NCI-H2029 treated with DMSO at 0.1 percent for 48 hours (cell line): ENCODE data around the gene ACSF3.

Experiments
- DNase-seq: peaks from one replicate; lab custom pipeline; 2025; lab: John Stamatoyannopoulos, UW

Gene ACSF3

GRCh38 chr16:89131783-89132182 lies 38.1 kb downstream of the ACSF3 start:
- no peak for DNase-seq

GRCh38 chr16:89132194-89133005 lies 38.7 kb downstream of the ACSF3 start:
- DNase-seq = no peak

DNA sequence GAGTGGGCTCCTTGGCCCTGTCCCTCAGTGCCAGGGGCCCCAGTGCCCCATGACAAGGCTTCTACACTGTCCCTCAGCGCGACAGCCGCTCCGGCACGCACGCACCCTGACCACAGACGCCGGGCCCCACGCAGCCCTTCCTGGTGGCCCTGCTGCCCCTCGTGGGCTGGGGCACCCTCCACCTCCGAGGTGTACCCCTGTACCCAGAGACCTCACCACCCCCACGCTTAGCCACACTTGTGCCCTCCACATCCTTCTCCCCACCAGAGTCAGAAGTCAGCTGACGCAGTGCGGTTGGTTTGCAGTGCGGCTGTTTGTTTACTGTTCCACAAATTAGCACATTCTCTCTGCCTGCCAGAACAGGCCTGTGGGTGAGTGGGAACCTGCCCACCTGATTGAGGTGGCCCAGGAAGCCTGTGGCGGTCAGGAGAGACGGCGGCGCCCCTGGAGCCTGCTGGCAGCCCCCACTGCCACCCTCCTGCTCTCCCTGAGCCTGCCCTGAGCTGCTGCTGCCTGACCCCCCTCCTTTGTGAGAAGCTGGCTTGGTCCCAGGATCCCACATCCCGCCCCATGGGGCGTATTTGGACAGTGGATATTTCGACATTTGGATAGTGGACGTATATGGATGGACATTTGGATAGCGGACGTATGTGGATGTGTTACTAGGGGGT lies 39.9 kb downstream of the ACSF3 start:
- no peak for DNase-seq

DNA sequence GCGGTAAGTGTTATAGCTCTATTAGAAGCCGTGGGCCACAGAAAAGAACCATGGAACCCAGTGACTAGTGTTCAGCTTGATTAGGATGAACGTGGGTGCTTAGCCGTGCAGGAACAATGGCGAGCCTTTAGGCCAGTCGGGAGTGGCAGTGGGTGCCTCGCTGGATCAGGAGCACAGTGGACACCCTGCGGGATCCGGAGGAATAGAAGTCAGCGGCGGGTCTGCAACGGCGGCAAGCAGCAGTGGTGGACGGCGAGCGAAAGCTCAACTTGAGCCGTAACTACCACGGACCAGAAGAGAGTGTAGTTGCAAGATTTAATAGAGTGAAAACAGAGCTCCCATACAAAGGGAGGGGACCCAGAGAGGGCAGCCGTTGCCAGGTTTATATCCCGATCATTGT lies 40.6 kb downstream of the ACSF3 start:
- no peak for DNase-seq

DNA sequence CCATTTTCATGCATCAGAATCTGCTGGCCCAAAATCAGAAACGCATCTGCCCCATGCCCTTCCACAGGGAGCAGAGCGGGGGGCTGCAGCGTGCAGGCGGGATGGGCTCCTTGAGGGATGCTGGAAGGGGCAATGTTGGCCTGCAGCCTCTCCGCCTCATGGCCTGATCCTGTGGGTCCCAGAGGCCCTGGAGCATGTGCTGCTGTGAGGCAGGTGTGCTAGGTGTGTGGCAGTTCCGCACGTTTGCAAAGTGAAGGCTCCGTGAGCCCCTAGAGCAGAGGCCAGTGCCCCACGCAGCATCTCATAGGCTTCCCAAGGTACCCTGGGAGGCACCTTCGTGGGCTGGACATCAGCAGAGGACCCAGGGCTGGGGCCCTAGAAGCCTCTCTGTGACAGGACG lies 41.5 kb downstream of the ACSF3 start:
- DNase-seq = no peak

- DNase-seq = no peak
Measured at GRCh38 chr16:89135971-89136765, 42.5 kb downstream of the ACSF3 start.

- DNase-seq = no peak
Measured at GRCh38 chr16:89136931-89137330, 43.3 kb downstream of the ACSF3 start.

GRCh38 chr16:89137666-89138512 lies 44.2 kb downstream of the ACSF3 start:
- no peak for DNase-seq

DNA sequence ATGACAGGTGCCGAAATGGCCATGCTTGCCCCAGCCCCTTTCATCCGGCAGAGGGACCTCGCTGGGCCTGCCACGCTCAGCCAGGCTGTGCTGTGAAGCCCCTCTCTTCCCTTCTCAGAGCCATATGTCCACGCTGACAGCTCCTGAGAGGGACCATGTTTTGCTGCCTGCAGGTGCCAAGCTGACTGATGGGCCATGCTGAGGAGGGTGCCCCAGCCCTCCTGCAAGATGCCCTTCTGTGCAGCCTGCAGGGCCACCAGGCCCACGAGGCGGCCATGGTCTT lies 44.8 kb downstream of the ACSF3 start:
- no peak for DNase-seq

DNA sequence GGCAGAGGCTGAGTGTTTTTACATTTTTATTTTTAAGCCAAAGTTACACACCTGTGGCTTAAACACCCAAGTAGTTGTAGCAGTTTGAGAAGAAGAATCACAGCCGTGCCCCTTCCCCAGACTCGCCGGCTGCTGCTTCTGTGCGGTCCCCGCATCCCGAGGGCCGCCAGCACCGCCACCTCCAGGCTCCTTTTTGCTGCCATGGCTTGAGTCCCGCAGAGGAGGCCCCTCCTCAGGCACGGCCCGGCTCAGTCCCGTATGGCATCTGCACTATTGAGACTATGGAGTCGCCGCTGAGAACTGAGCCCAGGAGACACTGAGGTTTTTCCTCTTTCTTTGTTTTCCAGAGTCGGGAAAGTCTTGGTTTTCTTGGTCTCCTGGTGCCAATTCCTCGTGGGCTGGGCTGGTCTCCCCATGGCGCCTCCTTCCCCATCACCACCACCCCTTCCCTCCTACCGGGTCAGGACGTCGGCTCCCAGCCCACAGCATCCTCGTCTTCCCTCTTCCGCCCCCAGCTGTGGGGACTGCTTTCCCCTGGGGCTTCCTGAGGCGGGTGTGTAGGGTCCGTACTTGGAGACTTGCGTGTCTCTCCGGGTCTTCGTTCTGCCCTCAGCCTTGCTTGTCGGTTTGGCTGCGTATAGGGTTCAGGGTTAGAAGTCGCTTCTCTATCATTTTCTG lies 45.3 kb downstream of the ACSF3 start:
- no peak for DNase-seq

GRCh38 chr16:89139907-89140361 lies 46.3 kb downstream of the ACSF3 start:
- DNase-seq = no peak

DNA sequence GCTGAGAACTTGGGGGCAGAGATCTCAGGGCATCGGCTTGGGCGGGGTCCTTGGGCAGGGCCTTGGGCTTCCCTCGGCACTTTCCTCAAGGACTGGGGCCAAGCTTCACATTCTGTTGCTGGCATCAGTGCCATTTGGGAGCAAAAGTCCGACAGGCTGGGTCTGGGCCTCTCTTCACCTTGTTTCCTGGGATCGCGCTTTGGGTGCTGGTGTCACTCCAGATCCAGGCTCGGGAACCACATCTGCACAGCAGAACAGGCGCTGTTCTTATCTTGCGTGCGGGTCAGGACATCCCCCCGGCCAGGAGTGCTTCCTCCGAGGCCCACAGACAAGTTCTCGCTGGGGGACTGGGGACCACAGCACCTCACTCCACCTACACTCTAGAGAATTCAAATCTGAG lies 46.7 kb downstream of the ACSF3 start:
- no peak for DNase-seq

GRCh38 chr16:89140981-89141883 lies 47.6 kb downstream of the ACSF3 start:
- no peak for DNase-seq

- no peak for DNase-seq
Measured at GRCh38 chr16:89141884-89142267, 48.2 kb downstream of the ACSF3 start.

- no peak for DNase-seq
Measured at GRCh38 chr16:89142474-89143195, 49.0 kb downstream of the ACSF3 start.

GRCh38 chr16:89143201-89143741 lies 49.6 kb downstream of the ACSF3 start:
- no peak for DNase-seq

- DNase-seq = no peak
Measured at GRCh38 chr16:89143911-89144675, 50.4 kb downstream of the ACSF3 start.

GRCh38 chr16:89144681-89145080 lies 51.0 kb downstream of the ACSF3 start:
- no peak for DNase-seq
